HepG2 (cell line): ENCODE data around the gene MAJIN. TPM values are rescaled to one million over a fixed set of nuclear protein-coding genes. Genes with fewer than 3 reads are reported as not detected.
A peak's percentile ranks its signal among the peaks of the same experiment; 100 is the strongest.

Experiments
- ESRRA ChIP-seq: sonication (generic); formaldehyde crosslinking; IDR thresholded peaks from 2 replicates; pipeline ENCODE4 v1.5.1; 2020; ENCODE audit warnings: mild to moderate bottlenecking, low read depth, missing genetic modification reagents
- MEF2D ChIP-seq: sonication (generic); formaldehyde crosslinking; IDR thresholded peaks from 2 replicates; pipeline ENCODE4 v1.5.1; 2020; ENCODE audit warnings: mild to moderate bottlenecking, missing genetic modification reagents
- MTA1 ChIP-seq: sonication (generic); formaldehyde crosslinking; IDR thresholded peaks from 2 replicates; pipeline ENCODE4 v1.4.0; 2020; ENCODE audit warnings: missing genetic modification reagents, mild to moderate bottlenecking, borderline replicate concordance
- NR2F1 ChIP-seq, 2 experiments: fragments of 450-650 bp in 1 of 2; formaldehyde crosslinking in 1 of 2; IDR thresholded peaks; 2 replicates each; pipeline versions ENCODE4 v1.5.0 to v1.6.1; 2016 to 2020; ENCODE audit warnings: mild to moderate bottlenecking in 1 of 2, missing compliant biosample characterization in 1 of 2, missing genetic modification reagents in 1 of 2, moderate library complexity in 1 of 2
- PBX3 ChIP-seq: sonication (generic); formaldehyde crosslinking; IDR thresholded peaks from 2 replicates; pipeline ENCODE4 v1.8.1; 2023; ENCODE audit warnings: missing genetic modification reagents, inconsistent platforms, borderline replicate concordance
- POLR2AphosphoS5 ChIP-seq: IDR thresholded peaks from 2 replicates; pipeline ENCODE4 v1.6.1; 2012; ENCODE audit warnings: low read depth, low read length
- RBFOX2 ChIP-seq: fragments of 200-400 bp; formaldehyde crosslinking; IDR thresholded peaks from 2 replicates; pipeline ENCODE4 v1.6.1; 2017; ENCODE audit warnings: low read depth, mild to moderate bottlenecking, low read length
- RCOR2 ChIP-seq: IDR thresholded peaks from 2 replicates; pipeline ENCODE4 v1.6.1; 2016; ENCODE audit warnings: missing biosample characterization, missing genetic modification reagents
- RFXAP ChIP-seq: sonication (generic); formaldehyde crosslinking; IDR thresholded peaks from 2 replicates; pipeline ENCODE4 v1.4.0; 2020; ENCODE audit warnings: missing genetic modification reagents, borderline replicate concordance
- RXRB ChIP-seq: IDR thresholded peaks from 2 replicates; pipeline ENCODE4 v1.6.1; 2016; ENCODE audit warnings: borderline replicate concordance, missing genetic modification reagents, missing compliant biosample characterization
- SNAI1 ChIP-seq: sonication (generic); formaldehyde crosslinking; IDR thresholded peaks from 2 replicates; pipeline ENCODE4 v1.5.0; 2020; ENCODE audit warnings: mild to moderate bottlenecking, missing genetic modification reagents, borderline replicate concordance
- SOX5 ChIP-seq: IDR thresholded peaks from 2 replicates; pipeline ENCODE4 v1.6.1; 2016; ENCODE audit warnings: borderline replicate concordance
- STAT6 ChIP-seq: sonication (generic); formaldehyde crosslinking; IDR thresholded peaks from 2 replicates; pipeline ENCODE4 v1.4.0; 2020; ENCODE audit warnings: missing genetic modification reagents, mild to moderate bottlenecking, borderline replicate concordance
- ZBTB38 ChIP-seq: sonication (generic); formaldehyde crosslinking; IDR thresholded peaks from 2 replicates; pipeline ENCODE4 v1.5.1; 2020; ENCODE audit warnings: mild to moderate bottlenecking, missing genetic modification reagents
- ZKSCAN1 ChIP-seq: fragments of 150-350 bp; IDR thresholded peaks from 2 replicates; pipeline ENCODE4 v1.6.1; 2014; ENCODE audit warnings: low read length
- ZNF235 ChIP-seq: sonication (generic); formaldehyde crosslinking; IDR thresholded peaks from 2 replicates; pipeline ENCODE4 v1.8.1; 2023; ENCODE audit warnings: mild to moderate bottlenecking, missing genetic modification reagents, borderline replicate concordance
- ZNF256 ChIP-seq: sonication (generic); formaldehyde crosslinking; conservative IDR thresholded peaks from 2 replicates; pipeline ENCODE4 v1.4.0; 2020; ENCODE audit warnings: missing genetic modification reagents
- ZNF382 ChIP-seq: sonication (generic); formaldehyde crosslinking; IDR thresholded peaks from 2 replicates; pipeline ENCODE4 v1.5.0; 2020; ENCODE audit warnings: missing genetic modification reagents, mild to moderate bottlenecking, borderline replicate concordance
- ZNF383 ChIP-seq: sonication (generic); formaldehyde crosslinking; IDR thresholded peaks from 2 replicates; pipeline ENCODE4 v1.4.0; 2020; ENCODE audit warnings: missing genetic modification reagents, mild to moderate bottlenecking, borderline replicate concordance
- ZNF530 ChIP-seq: sonication (generic); formaldehyde crosslinking; IDR thresholded peaks from 2 replicates; pipeline ENCODE4 v1.5.0; 2020; ENCODE audit warnings: low read depth, mild to moderate bottlenecking, missing genetic modification reagents
- ZNF678 ChIP-seq: sonication (generic); formaldehyde crosslinking; IDR thresholded peaks from 2 replicates; pipeline ENCODE4 v1.4.0; 2020; ENCODE audit warnings: mild to moderate bottlenecking, missing genetic modification reagents
- ZNF720 ChIP-seq: sonication (generic); formaldehyde crosslinking; IDR thresholded peaks from 2 replicates; pipeline ENCODE4 v1.4.0; 2020; ENCODE audit warnings: missing genetic modification reagents
- ZNF75D ChIP-seq: sonication (generic); formaldehyde crosslinking; IDR thresholded peaks from 2 replicates; pipeline ENCODE4 v1.8.1; 2023; ENCODE audit warnings: missing genetic modification reagents, mild to moderate bottlenecking, borderline replicate concordance
- ZNF850 ChIP-seq: sonication (generic); formaldehyde crosslinking; conservative IDR thresholded peaks from 2 replicates; pipeline ENCODE4 v1.9.0; 2021; ENCODE audit warnings: mild to moderate bottlenecking, missing genetic modification reagents
- ZSCAN29 ChIP-seq: sonication (generic); formaldehyde crosslinking; conservative IDR thresholded peaks from 2 replicates; pipeline ENCODE4 v1.4.0; 2020; ENCODE audit warnings: mild to moderate bottlenecking, missing genetic modification reagents
- polyA plus RNA-seq, 8 experiments: library from polyadenylated mRNA; depleted of rRNA in 3 of 8; stranded (reverse) in 7 of 8; unstranded in 1 of 8; fragments of >200 nt; fragmentation: Illumina TruSeq in 4 of 8; extraction: Trizol in 4 of 8; gene quantifications; 2 replicates each; pipeline versions ENCODE4 v1.2.1 to v1.2.3, GENCODE V29; 2011 to 2016; ENCODE audit warnings: low read depth in 4 of 8, missing spikeins in 1 of 8, mixed read lengths in 1 of 8; ENCODE audit not compliant: insufficient read depth in 1 of 8
- total RNA-seq, 5 experiments: library from RNA; depleted of rRNA; stranded (reverse); fragments of >200 nt; fragmentation: Illumina TruSeq; extraction: Trizol; gene quantifications; 2 replicates each; pipeline ENCODE4 v1.2.3, GENCODE V29; 2016; ENCODE audit warnings: low read depth in 1 of 5
- TF ChIP-seq, protein P1 (sequence below): IDR thresholded peaks from 2 replicates; pipeline ENCODE4 v1.6.1; 2016

The MAJIN gene
- total and polyA plus RNA-seq, 2 of the 13 experiments (the other 11 are each of a cell fraction or from before 2014, with no cell fraction given), result not detected

DNA sequence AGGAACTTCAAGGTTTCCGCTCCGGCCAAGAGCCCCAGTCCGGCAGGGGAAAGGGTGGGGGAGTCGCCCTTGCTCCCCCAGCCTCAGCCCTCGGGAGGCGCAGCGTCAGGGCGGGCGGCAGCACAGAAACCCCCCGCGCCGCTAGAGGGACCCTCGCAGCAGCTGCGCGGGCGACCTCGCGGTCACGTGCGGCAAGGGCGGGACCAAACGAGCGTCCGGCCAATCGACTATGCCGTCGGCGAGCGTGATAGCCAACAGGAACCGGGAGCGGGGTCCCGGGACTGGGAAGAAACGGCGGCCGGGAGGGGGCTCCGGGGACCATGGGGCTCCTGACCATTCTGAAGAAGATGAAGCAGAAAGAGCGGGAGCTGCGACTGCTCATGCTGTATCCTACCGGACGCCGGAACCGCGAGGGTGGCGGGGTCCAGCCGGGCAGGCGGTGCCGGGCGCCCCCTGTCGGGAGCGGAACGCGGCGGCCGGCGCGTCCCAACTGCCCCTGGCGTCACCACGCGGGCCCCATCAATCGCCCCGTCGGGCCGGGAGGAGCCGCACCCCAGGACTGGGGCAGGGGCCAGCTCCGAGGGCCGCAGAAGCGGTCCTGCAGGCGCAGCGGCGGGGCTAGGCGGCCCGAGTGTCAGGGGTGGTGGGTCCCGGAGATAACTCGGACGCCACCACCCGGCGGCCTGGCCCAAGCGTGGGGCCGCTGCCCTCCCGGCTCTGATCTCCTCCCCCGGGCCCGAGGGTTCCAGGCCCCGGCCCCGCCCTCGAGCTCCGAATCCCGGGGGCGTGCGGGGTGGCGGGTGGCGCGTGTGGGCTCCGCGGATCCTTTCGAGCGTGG is 42.2 kb upstream of the MAJIN start, which contains the start of gene ARL2 (continued):
- TF ChIP-seq PBX3 (CRISPR knock-in tag), result no peak
- no peak for TF ChIP-seq MEF2D (CRISPR knock-in tag)
- TF ChIP-seq POLR2AphosphoS5, result peak; percentile 28; the same call in 1 of the 2 replicates
- no peak for TF ChIP-seq ZKSCAN1
- no peak for TF ChIP-seq SOX5
- peak; percentile 65; the same call in 1 of the 2 replicates for TF ChIP-seq MTA1
- TF ChIP-seq ZNF383 (CRISPR knock-in tag), result peak; percentile 89
- TF ChIP-seq ZNF530 (CRISPR knock-in tag), result no peak
- no peak; the same call in 1 of the 2 replicates for TF ChIP-seq RFXAP (CRISPR knock-in tag)
- no peak for TF ChIP-seq RCOR2 (CRISPR knock-in tag)
- TF ChIP-seq SNAI1 (CRISPR knock-in tag), result peak; percentile 27; the same call in 1 of the 2 replicates
- TF ChIP-seq NR2F1 (CRISPR knock-in tag; IDR thresholded peaks at IDR 0.05), result 0 out of 4 replicates have a peak, but pooled peaks of 1 of the 2 experiments have one; percentile 16
- no peak for TF ChIP-seq ZNF720 (CRISPR knock-in tag)
- TF ChIP-seq ESRRA (CRISPR knock-in tag), result peak; percentile 25; the same call in 1 of the 2 replicates
- TF ChIP-seq RBFOX2, result peak; percentile 88
- no peak for TF ChIP-seq ZNF75D (CRISPR knock-in tag)
- TF ChIP-seq RXRB (CRISPR knock-in tag), result peak; percentile 34
- TF ChIP-seq ZNF382 (CRISPR knock-in tag), result no peak
- 0 out of 2 replicates have a peak, but pooled peaks have one; percentile 36 for TF ChIP-seq ZSCAN29 (CRISPR knock-in tag)
- TF ChIP-seq ZNF850 (CRISPR knock-in tag), result no peak
- peak; percentile 30; the same call in 1 of the 2 replicates for TF ChIP-seq ZBTB38 (CRISPR knock-in tag)
- TF ChIP-seq, protein P1, sequence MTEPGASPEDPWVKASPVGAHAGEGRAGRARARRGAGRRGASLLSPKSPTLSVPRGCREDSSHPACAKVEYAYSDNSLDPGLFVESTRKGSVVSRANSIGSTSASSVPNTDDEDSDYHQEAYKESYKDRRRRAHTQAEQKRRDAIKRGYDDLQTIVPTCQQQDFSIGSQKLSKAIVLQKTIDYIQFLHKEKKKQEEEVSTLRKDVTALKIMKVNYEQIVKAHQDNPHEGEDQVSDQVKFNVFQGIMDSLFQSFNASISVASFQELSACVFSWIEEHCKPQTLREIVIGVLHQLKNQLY (CRISPR knock-in tag), result no peak; the same call in 1 of the 2 replicates
- TF ChIP-seq ZNF235, result no peak; the same call in 1 of the 2 replicates
- TF ChIP-seq ZNF678 (CRISPR knock-in tag), result peak; percentile 70; the same call in 1 of the 2 replicates
- no peak; the same call in 1 of the 2 replicates for TF ChIP-seq STAT6 (CRISPR knock-in tag)
- no peak for TF ChIP-seq ZNF256 (CRISPR knock-in tag)
